ENCODE measurements around the gene UPP2. TPM values are rescaled to one million over a fixed set of nuclear protein-coding genes. Genes with fewer than 3 reads are reported as not detected.
A peak's percentile ranks its signal among the peaks of the same experiment; 100 is the strongest.

The UPP2 gene
- total RNA-seq, 1 donor: not detected

DNA sequence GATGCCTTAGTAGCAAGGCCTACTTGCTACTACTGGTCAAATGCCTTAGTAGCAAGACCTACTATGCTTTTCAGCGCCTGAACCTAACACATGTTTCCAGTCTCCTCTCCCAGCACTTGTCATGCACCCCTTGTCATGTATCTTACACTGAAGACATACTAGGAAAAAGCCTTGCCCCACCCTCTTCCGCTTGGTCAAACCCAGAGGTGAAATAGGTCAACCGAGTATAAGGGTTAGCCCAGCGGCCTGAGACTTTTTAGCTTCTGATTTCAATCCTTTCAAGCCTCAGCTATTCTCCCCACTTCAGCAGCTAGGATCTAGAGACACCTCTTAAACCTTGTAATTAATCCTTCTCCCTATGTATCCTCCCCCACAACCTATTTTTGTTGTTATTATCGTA, 73.3 kb downstream of the UPP2 start:
- no peak overlapping the region for H3K4me3 ChIP-seq (ENCODE audit: low read depth, low read length)
- TF ChIP-seq, protein P1, sequence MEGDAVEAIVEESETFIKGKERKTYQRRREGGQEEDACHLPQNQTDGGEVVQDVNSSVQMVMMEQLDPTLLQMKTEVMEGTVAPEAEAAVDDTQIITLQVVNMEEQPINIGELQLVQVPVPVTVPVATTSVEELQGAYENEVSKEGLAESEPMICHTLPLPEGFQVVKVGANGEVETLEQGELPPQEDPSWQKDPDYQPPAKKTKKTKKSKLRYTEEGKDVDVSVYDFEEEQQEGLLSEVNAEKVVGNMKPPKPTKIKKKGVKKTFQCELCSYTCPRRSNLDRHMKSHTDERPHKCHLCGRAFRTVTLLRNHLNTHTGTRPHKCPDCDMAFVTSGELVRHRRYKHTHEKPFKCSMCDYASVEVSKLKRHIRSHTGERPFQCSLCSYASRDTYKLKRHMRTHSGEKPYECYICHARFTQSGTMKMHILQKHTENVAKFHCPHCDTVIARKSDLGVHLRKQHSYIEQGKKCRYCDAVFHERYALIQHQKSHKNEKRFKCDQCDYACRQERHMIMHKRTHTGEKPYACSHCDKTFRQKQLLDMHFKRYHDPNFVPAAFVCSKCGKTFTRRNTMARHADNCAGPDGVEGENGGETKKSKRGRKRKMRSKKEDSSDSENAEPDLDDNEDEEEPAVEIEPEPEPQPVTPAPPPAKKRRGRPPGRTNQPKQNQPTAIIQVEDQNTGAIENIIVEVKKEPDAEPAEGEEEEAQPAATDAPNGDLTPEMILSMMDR (IDR thresholded peaks at IDR 0.05; ENCODE audit: insufficient read depth, low read length): no peak
- DNase-seq (ENCODE audit: low read depth): no peak

DNA sequence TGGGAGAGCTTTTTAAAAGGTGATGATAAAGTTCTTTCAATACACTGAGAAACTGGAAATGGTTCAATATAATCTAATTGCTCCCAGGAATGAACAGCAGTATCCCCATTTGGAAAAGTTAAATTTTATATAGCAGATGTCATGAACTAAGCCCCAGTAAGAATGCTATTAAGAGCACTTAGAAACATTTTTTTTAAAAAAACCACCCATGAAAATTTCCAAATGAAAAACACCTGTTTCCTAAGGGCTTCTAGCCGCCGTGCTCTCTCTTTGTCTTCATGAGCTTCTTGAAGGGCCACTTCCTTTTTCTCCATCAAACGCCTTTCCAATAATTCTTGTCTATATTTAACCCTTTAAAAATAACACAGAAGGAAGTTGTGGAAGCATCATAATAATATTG, 77.0 kb downstream of the UPP2 start:
- no peak for DNase-seq (ENCODE audit: low read depth)
- TF ChIP-seq, protein P1 (IDR thresholded peaks at IDR 0.05; ENCODE audit: insufficient read depth, low read length): no peak
- H3K4me3 ChIP-seq (ENCODE audit: low read depth, low read length): no peak overlapping the region

DNA sequence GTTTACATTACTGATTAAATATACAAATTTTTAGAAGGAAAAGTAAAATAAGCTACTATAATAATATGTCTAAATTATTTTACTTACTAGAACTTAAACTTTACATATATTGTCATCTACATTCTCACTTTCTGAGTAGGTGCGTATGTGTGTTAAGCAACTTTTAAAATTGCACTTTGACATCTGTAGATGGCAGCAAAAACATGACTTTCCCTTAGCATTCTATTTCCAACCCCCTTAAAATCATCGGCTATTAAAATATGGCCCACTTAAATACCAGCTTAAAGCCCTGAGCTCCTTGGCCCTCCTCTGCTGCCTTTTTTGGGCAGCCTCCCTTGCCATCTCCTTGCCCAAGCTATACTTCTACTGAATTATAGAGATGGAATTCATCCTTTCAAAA, 78.0 kb downstream of the UPP2 start:
- H3K4me3 ChIP-seq (ENCODE audit: low read depth, low read length): no peak overlapping the region
- DNase-seq (ENCODE audit: low read depth): peak; percentile 45
- TF ChIP-seq, protein P1 (IDR thresholded peaks at IDR 0.05; ENCODE audit: insufficient read depth, low read length): peak; percentile 36

DNA sequence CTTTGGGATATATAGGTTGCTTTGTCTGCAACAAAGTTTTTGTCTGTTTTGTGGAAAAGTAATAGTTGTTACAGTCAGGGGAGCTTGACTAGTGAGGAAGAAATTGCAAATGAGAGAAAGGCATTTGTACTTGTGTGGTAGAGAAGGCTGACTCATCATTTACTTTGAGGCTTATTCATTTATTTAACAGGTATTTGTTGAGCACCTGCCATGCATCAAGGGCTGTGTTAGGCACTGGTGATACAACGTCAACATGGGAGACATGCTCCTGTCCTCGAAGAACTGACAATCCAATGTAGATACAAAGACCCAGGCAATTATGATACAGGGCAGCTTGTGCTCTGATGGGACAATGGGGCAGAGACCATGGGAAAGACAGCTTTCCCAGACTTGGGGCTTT, 79.5 kb downstream of the UPP2 start:
- TF ChIP-seq, protein P1 (IDR thresholded peaks at IDR 0.05; ENCODE audit: insufficient read depth, low read length): no peak
- no peak for DNase-seq (ENCODE audit: low read depth)
- no peak overlapping the region for H3K4me3 ChIP-seq (ENCODE audit: low read depth, low read length)

DNA sequence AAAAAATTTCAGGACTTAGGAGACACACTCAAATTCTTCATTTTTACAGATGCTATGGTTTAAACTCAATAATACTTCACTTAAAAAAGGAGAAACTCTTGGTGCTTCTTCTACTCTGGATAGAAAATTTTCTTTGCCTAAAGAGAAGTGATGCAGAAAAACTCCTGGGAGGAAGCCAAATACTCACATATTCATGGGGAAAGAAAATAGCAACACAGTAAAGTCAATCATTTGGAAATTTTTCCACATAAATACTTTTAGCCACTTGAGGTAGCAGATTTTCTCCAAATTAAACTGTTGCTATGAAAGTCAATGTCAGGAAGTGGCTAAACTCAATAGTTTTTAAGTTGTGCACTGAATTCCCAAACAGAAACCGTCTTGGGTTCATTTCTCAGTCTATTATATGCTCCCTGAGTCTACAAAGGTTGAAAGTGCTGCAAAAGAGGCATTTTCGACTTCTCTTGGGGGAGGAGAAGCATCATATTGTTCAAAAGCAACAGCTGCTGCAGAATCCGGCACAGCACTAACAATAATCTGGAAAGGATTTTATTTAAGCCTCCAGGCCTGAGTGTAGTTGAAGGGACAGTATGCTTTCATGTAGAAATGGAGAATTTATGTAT, 81.1 kb downstream of the UPP2 start:
- DNase-seq (ENCODE audit: low read depth): no peak
- H3K4me3 ChIP-seq (ENCODE audit: low read depth, low read length): no peak overlapping the region
- TF ChIP-seq, protein P1 (IDR thresholded peaks at IDR 0.05; ENCODE audit: insufficient read depth, low read length): no peak

DNA sequence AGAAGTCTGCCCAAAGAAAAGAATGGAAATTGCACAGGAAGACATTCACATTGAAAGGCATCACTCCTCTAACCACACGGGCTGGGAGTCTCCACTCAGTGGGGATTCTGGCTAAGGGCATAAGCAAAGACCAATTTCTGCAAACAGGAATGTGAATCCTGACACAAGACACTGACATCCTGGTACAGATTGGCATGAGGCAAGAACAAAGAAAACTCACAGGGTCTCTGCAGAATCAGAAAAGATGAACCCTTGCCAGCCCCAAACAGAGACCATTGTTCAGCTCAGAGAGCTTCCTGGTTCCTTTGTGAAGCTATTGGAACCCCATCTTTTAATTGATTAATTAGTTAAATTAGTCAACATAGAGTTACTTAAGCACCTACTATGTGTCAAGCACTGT, 82.3 kb downstream of the UPP2 start:
- DNase-seq (ENCODE audit: low read depth): no peak
- H3K4me3 ChIP-seq (ENCODE audit: low read depth, low read length): no peak overlapping the region
- TF ChIP-seq, protein P1 (IDR thresholded peaks at IDR 0.05; ENCODE audit: insufficient read depth, low read length): no peak
